ENCODE measurements around the gene GRPEL2. TPM values are rescaled to one million over a fixed set of nuclear protein-coding genes. Genes with fewer than 3 reads are reported as not detected.

The GRPEL2 gene
- total RNA-seq, 2 experiments from 2014 or later, result 32.9 to 37.2 TPM

DNA sequence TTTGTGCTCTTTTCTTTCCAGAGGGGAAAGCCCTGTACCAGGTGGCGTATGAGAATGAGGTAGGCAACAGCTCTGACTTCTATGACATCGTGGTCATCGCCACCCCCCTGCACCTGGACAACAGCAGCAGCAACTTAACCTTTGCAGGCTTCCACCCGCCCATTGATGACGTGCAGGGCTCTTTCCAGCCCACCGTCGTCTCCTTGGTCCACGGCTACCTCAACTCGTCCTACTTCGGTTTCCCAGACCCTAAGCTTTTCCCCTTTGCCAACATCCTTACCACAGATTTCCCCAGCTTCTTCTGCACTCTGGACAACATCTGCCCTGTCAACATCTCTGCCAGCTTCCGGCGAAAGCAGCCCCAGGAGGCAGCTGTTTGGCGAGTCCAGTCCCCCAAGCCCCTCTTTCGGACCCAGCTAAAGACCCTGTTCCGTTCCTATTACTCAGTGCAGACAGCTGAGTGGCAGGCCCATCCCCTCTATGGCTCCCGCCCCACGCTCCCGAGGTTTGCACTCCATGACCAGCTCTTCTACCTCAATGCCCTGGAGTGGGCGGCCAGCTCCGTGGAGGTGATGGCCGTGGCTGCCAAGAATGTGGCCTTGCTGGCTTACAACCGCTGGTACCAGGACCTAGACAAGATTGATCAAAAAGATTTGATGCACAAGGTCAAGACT lies 22.8 kb downstream of the GRPEL2 start:
- DNase-seq, result no peak
- CTCF ChIA-PET, result interaction anchor here (0.5 to 10.0 kb wide), 27 partner anchors 9 to 210 kb away, joined by 3 to 289 read pairs (median 5); partner anchors contain the start of genes GRPEL2 and PCYOX1L
- POLR2A ChIA-PET, result interaction anchor here (0.5 to 1.8 kb wide), 4 partner anchors 10 to 76 kb away, joined by 3 to 6 read pairs (median 4); partner anchors contain the start of gene PCYOX1L
- peaks cover 2% of the 10 kb centered on the region for H3K4me1 Mint-ChIP-seq (ENCODE audit: low read depth)
- H3K9me3 Mint-ChIP-seq, result no peaks in the 10 kb centered on the region
- intact Hi-C loops (cut with micrococcal nuclease), result loop anchor here (1.0 to 5.0 kb wide), 2 partner anchors 51 to 194 kb away; no protein-coding TSS in a partner anchor
- no peaks in the 10 kb centered on the region for H3K27me3 Mint-ChIP-seq
- peaks cover 11% of the 10 kb centered on the region for H3K36me3 Mint-ChIP-seq
- H3K4me3 Mint-ChIP-seq, result no peak overlapping the region
- H3K27ac Mint-ChIP-seq, result no peak overlapping the region

DNA sequence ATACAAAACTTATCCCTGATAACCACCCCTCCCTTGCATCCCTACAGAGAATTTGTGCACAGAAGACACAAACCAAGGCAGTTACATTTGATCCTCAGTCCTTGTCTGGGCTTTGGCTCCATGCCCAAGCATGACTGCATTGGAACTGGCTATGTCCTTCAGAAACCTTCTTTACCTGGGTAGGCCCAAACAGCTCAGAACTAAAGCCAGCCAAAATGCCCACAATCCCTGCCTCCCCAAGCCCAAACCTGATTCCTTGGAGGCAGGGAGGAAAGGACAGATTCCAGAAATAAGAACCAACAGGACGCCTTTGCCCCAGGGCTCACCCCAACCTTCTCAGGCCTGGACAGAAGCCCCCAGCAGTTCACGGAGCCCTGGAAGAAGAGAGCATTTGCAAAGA lies 25.6 kb downstream of the GRPEL2 start:
- CTCF ChIA-PET, result interaction anchor here (0.7 to 10.0 kb wide), 20 partner anchors 11 to 209 kb away, joined by 3 to 289 read pairs (median 5); partner anchors contain the start of genes GRPEL2 and PCYOX1L
- H3K27ac Mint-ChIP-seq, result no peak overlapping the region
- H3K4me3 Mint-ChIP-seq, result no peak overlapping the region
- H3K9me3 Mint-ChIP-seq, result no peaks in the 10 kb centered on the region
- intact Hi-C loops (cut with micrococcal nuclease), result loop anchor here (1.0 kb wide), 1 partner anchor 54 kb away; no protein-coding TSS in a partner anchor
- peaks cover 5% of the 10 kb centered on the region for H3K36me3 Mint-ChIP-seq
- peaks cover 2% of the 10 kb centered on the region for H3K4me1 Mint-ChIP-seq (ENCODE audit: low read depth)
- POLR2A ChIA-PET, result no interaction called here
- H3K27me3 Mint-ChIP-seq, result no peaks in the 10 kb centered on the region
- DNase-seq, result no peak

DNA sequence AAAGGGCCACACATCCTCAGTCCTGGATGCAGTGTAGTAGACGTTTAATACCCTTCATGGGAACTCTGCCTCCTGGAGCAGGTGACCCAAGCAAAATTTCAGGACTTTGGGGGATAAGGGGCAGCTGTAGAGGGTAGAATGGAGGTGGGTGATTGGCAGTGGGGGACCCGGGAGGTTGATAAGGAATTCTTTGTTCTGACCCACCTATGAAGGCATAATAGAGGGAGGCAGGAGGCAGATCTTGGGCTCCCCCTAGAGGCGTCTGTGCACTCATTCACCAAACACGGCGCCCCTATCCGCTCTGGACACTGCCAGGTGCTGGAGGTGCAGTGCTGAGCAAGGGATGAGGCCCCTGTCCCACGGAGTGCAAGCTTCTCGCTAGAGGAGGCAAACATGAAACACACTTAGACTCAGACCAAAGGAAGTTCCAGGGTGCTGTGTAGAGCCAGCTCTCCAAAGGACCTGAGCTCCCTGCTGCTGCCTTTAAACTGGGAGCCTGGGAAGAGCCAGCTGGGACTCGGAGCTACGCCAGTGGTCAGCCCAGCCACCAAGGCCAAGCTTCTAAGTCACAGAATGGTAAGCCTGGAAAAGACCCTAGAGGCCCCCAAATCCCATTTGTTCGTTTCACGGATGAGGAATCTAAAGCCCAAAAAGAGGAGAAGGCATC lies 26.1 kb downstream of the GRPEL2 start:
- Mint-ChIP-seq H3K27ac (no peak overlapping the region), H3K36me3 (peaks cover 5% of the 10 kb centered on the region), H3K4me3 (no peak overlapping the region), H3K27me3 (no peaks in the 10 kb centered on the region), H3K4me1 (ENCODE audit: low read depth) (peaks cover 2% of the 10 kb centered on the region), H3K9me3 (no peaks in the 10 kb centered on the region)
- CTCF ChIA-PET, result interaction anchor here (0.5 to 10.0 kb wide), 31 partner anchors 10 to 209 kb away, joined by 3 to 289 read pairs (median 4); partner anchors contain the start of genes GRPEL2 and PCYOX1L
- intact Hi-C loops (cut with micrococcal nuclease), result loop anchor here (1.0 kb wide), 1 partner anchor 54 kb away; no protein-coding TSS in a partner anchor
- DNase-seq, result peak; percentile 77
- POLR2A ChIA-PET, result no interaction called here

DNA sequence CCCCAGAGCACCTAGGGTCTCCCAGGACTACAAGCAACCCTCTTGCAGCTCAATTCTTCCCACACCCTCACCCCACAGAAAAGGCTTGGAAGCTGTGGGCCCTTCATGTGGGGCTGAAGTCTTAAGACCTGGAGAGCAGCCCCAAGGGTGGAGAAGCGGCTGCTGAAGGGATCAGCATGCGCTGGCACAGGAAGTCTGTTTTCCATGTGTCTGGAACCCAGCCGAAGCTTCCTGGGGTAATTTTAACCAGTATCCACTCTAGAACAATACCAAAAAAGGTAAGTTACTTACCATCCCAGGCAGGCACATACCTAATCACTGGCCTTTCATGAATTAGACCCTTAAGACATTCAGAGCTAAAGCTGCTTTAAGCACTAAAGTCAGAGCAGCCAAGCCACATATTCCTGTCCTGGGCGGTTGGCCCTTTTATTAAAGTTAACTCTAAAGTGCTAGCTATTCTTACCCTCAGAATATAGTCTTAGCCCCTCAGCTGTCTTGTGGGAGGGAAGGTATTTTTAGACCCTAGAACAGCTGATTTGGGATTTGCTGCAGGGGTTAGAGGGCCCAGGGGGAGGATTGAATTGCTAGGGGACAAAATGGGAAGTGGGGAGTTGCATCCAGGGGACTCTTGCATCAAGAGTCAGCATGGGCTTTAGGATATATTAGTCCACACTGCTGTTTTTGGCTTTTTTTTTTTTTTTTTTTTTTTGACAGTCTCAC lies 26.9 kb downstream of the GRPEL2 start:
- ChIA-PET CTCF (interaction anchor here (0.5 to 10.0 kb wide), 29 partner anchors 10 to 208 kb away, joined by 3 to 289 read pairs (median 4); partner anchors contain the start of genes GRPEL2 and PCYOX1L), POLR2A (interaction anchor here (0.5 kb wide), 1 partner anchor 480 kb away, joined by 4 read pairs; no protein-coding TSS in a partner anchor)
- Mint-ChIP-seq H3K36me3 (peaks cover 5% of the 10 kb centered on the region), H3K9me3 (no peaks in the 10 kb centered on the region), H3K4me1 (ENCODE audit: low read depth) (peaks cover 2% of the 10 kb centered on the region), H3K27me3 (no peaks in the 10 kb centered on the region), H3K27ac (no peak overlapping the region), H3K4me3 (no peak overlapping the region)
- intact Hi-C loops (cut with micrococcal nuclease), result no loop called here
- no peak for DNase-seq

GRCh38 chr5:149372932-149373331 lies 27.6 kb downstream of the GRPEL2 start:
- DNase-seq, result no peak
- ChIA-PET POLR2A (no interaction called here), CTCF (interaction anchor here (1.7 to 10.0 kb wide), 7 partner anchors 9 to 192 kb away, joined by 8 to 289 read pairs (median 22); partner anchors contain the start of genes GRPEL2 and PCYOX1L)
- H3K36me3 Mint-ChIP-seq, result peaks cover 5% of the 10 kb centered on the region
- no peaks in the 10 kb centered on the region for H3K27me3 Mint-ChIP-seq
- no peak overlapping the region for H3K4me3 Mint-ChIP-seq
- intact Hi-C loops (cut with micrococcal nuclease), result no loop called here
- peaks cover 2% of the 10 kb centered on the region for H3K4me1 Mint-ChIP-seq (ENCODE audit: low read depth)
- H3K9me3 Mint-ChIP-seq, result no peaks in the 10 kb centered on the region
- no peak overlapping the region for H3K27ac Mint-ChIP-seq

- no peak overlapping the region for H3K4me3 Mint-ChIP-seq
- H3K9me3 Mint-ChIP-seq, result no peaks in the 10 kb centered on the region
- ChIA-PET CTCF (interaction anchor here (2.5 to 9.4 kb wide), 4 partner anchors 8 to 191 kb away, joined by 8 to 289 read pairs (median 26); no protein-coding TSS in a partner anchor), POLR2A (no interaction called here)
- no peak overlapping the region for H3K27ac Mint-ChIP-seq
- H3K36me3 Mint-ChIP-seq, result no peaks in the 10 kb centered on the region
- no peaks in the 10 kb centered on the region for H3K4me1 Mint-ChIP-seq (ENCODE audit: low read depth)
- intact Hi-C loops (cut with micrococcal nuclease), result no loop called here
- no peak for DNase-seq
- no peaks in the 10 kb centered on the region for H3K27me3 Mint-ChIP-seq
These were observed 29.0 kb downstream of the GRPEL2 start for GRCh38 chr5:149374303-149374702.

- H3K9me3 Mint-ChIP-seq, result no peaks in the 10 kb centered on the region
- no peaks in the 10 kb centered on the region for H3K4me1 Mint-ChIP-seq (ENCODE audit: low read depth)
- H3K27me3 Mint-ChIP-seq, result no peaks in the 10 kb centered on the region
- no peak overlapping the region for H3K27ac Mint-ChIP-seq
- intact Hi-C loops (cut with micrococcal nuclease), result no loop called here
- CTCF ChIA-PET, result interaction anchor here (1.2 to 2.5 kb wide), 2 partner anchors 58 to 190 kb away, joined by 6 to 8 read pairs; no protein-coding TSS in a partner anchor
- POLR2A ChIA-PET, result no interaction called here
- DNase-seq, result no peak
- H3K36me3 Mint-ChIP-seq, result no peaks in the 10 kb centered on the region
- no peak overlapping the region for H3K4me3 Mint-ChIP-seq
These were observed 29.5 kb downstream of the GRPEL2 start for GRCh38 chr5:149374801-149375200.

GRCh38 chr5:149375434-149375833 lies 30.1 kb downstream of the GRPEL2 start:
- no peaks in the 10 kb centered on the region for H3K36me3 Mint-ChIP-seq
- H3K27me3 Mint-ChIP-seq, result no peaks in the 10 kb centered on the region
- intact Hi-C loops (cut with micrococcal nuclease), result no loop called here
- H3K9me3 Mint-ChIP-seq, result no peaks in the 10 kb centered on the region
- CTCF ChIA-PET, result interaction anchor here (1.2 to 1.4 kb wide), 2 partner anchors 54 to 58 kb away, joined by 5 to 6 read pairs; no protein-coding TSS in a partner anchor
- POLR2A ChIA-PET, result no interaction called here
- no peak overlapping the region for H3K27ac Mint-ChIP-seq
- H3K4me1 Mint-ChIP-seq (ENCODE audit: low read depth), result no peaks in the 10 kb centered on the region
- DNase-seq, result no peak
- H3K4me3 Mint-ChIP-seq, result no peak overlapping the region

GRCh38 chr5:149376104-149376503 lies 30.8 kb downstream of the GRPEL2 start:
- H3K9me3 Mint-ChIP-seq, result no peaks in the 10 kb centered on the region
- no peak for DNase-seq
- ChIA-PET CTCF (interaction anchor here (1.2 to 1.8 kb wide), 3 partner anchors 8 to 59 kb away, joined by 5 to 9 read pairs (median 6); no protein-coding TSS in a partner anchor), POLR2A (no interaction called here)
- no peaks in the 10 kb centered on the region for H3K4me1 Mint-ChIP-seq (ENCODE audit: low read depth)
- no peak overlapping the region for H3K4me3 Mint-ChIP-seq
- no peaks in the 10 kb centered on the region for H3K36me3 Mint-ChIP-seq
- intact Hi-C loops (cut with micrococcal nuclease), result no loop called here
- no peaks in the 10 kb centered on the region for H3K27me3 Mint-ChIP-seq
- no peak overlapping the region for H3K27ac Mint-ChIP-seq

DNA sequence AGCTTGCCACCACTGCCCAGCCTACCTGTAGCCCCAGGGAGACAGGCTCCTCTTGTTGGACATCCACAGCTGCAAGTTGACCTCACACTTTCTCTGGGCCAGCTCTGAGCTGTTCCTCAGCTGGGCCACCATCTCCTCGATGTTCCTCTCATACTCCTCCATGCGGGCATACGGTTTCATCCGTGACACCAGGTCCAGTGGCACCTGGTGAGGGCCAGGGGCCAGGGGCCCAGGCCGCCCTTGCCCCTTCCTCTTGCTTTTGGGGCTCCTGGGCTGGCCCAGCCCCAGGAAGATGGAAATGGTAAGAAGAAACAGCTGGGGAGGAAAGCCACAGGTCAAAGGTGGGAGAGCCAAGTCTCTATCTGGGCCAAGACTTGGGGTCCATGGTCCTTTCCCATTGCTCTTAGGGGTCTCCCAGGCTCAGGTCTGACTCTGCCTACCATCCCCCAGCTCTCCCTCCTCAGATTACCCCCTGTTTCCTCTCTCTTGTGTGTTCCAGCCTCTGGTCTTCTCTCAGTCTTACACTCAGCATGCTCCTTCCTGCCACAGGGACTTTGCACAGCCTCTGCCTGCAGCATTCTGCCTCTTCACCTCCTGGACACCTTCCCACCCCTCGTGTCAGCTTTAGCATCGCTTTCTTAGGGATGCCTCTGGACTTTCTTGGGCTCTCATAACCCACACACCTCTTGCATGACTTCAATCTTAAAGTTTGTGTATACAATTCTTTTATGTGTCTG lies 31.6 kb downstream of the GRPEL2 start:
- H3K9me3 Mint-ChIP-seq, result no peaks in the 10 kb centered on the region
- no peak overlapping the region for H3K27ac Mint-ChIP-seq
- ChIA-PET POLR2A (no interaction called here), CTCF (interaction anchor here (1.8 kb wide), 1 partner anchor 9 kb away, joined by 9 read pairs; no protein-coding TSS in a partner anchor)
- H3K36me3 Mint-ChIP-seq, result no peaks in the 10 kb centered on the region
- H3K27me3 Mint-ChIP-seq, result peaks cover under 1% of the 10 kb centered on the region
- intact Hi-C loops (cut with micrococcal nuclease), result no loop called here
- no peak overlapping the region for H3K4me3 Mint-ChIP-seq
- DNase-seq, result no peak
- H3K4me1 Mint-ChIP-seq (ENCODE audit: low read depth), result no peaks in the 10 kb centered on the region

DNA sequence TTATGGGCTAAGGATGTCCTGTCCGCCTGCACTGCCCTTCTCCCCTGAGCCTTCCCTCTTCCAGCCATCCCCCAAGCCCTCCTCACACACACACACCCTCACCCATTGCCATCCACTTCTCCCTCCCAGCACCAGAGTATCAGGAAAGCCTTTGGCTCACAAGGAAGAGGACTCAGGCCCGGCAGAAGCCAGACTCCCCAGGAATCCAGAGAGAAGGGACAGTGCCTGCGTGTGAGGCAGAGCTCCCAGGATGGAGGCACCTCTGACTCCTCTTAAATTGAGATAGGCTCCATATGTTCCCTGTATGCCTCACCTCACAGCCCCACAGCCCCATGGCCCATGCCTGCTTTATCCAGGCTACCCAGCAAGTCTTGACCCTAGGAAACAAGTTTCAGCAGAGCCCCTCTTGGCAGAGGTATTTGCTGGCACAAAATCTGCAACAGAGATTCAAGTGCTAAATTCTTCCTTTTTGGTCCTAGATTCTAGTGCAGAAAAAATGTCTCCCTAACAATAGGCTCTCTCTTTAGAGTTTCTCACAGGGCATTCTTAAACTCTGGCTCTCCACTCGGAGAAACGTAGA lies 33.0 kb downstream of the GRPEL2 start:
- no peak for DNase-seq
- no peak overlapping the region for H3K27ac Mint-ChIP-seq
- ChIA-PET POLR2A (no interaction called here), CTCF (interaction anchor here (0.6 to 9.5 kb wide), 2 partner anchors 15 to 184 kb away, joined by 3 to 65 read pairs; no protein-coding TSS in a partner anchor)
- H3K4me3 Mint-ChIP-seq, result no peak overlapping the region
- H3K36me3 Mint-ChIP-seq, result no peaks in the 10 kb centered on the region
- no peaks in the 10 kb centered on the region for H3K9me3 Mint-ChIP-seq
- H3K4me1 Mint-ChIP-seq (ENCODE audit: low read depth), result no peaks in the 10 kb centered on the region
- intact Hi-C loops (cut with micrococcal nuclease), result no loop called here
- peaks cover 1% of the 10 kb centered on the region for H3K27me3 Mint-ChIP-seq

All from activated CD4-positive, alpha-beta memory T cell treated with anti-CD3 and anti-CD28 coated beads for 36 hours (primary cell).